Mesodermal cell (in vitro differentiated cells): ENCODE results near the gene ARL8B.

ENCODE experiments used
- H3K27ac ChIP-seq: 2 replicates; pipeline ENCODE4 v1.7.0; 2013; ENCODE audit warnings: mild to moderate bottlenecking, low read depth, low read length, moderate library complexity; ENCODE audit not compliant: severe bottlenecking
- H3K36me3 ChIP-seq: 2 replicates; pipeline ENCODE4 v1.7.1; 2013; ENCODE audit warnings: mild to moderate bottlenecking, low read length, moderate library complexity; ENCODE audit not compliant: control insufficient read depth, insufficient read depth
- H3K4me1 ChIP-seq: one replicate; pipeline ENCODE4 v1.7.1; 2013; ENCODE audit warnings: mild to moderate bottlenecking, low read length; ENCODE audit not compliant: insufficient read depth, control insufficient read depth, poor library complexity, severe bottlenecking
- H3K4me3 ChIP-seq: 2 replicates; pipeline ENCODE4 v1.7.0; 2013; ENCODE audit warnings: low read length, control low read depth, mild to moderate bottlenecking; ENCODE audit not compliant: insufficient read depth, poor library complexity, severe bottlenecking; ENCODE audit errors: extremely low read depth
- H3K9me3 ChIP-seq: 2 replicates; pipeline ENCODE4 v1.7.1; 2013; ENCODE audit warnings: mild to moderate bottlenecking, low read length, moderate library complexity; ENCODE audit not compliant: control insufficient read depth
- WGBS, 2 experiments: methylation state at CpG; one replicate each; pipeline ENCODE4 v1.1.5; 2013; ENCODE audit warnings: missing lambda C conversion rate in 2 of 2; ENCODE audit not compliant: insufficient coverage in 2 of 2; 5-methylcytosine and 5-hydroxymethylcytosine counted together

ARL8B gene

DNA sequence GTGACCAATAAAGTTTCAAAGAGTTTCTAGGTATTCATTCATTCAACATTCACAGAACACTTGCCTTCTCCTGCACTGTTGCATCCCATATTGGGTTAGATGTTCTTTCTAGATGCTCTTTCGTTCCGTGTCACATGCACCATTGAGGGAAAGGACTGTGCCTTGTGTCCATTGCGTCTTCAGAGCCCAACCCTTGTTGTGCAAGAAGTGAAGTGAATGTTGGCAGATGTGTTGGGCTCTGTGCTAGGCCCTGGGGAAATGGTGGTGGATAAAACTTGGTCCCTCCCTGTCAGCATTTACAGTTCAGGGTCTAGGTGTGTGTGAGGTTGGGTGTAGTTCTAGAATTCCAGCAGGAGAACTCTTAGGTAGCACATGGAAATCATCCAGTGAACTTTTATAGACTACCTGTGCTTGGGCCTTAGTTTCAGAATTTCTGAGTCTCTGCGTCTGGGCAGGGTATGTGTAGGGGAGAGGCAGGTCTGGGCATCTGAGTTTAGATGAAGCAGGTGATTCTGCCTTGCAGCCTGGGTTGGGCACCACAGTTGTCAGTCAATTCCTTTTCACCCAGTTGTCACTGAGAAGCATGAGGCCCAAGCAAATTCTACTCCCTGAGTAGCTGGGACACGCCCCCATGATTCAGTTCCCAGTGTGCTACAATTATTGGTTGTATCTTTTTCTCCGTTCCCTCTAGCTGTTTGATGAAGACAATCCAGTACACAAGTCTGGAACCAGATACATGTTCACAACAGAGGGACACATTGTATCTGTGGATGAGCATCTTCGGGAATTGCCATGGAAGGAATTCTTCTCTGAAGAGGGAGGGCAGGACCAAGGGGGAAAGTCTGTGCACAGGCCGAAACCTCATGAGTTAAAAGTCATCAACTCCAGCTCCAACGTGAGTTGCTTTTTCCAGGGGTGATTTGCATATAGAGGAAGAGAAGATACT is 90.8 kb downstream of the ARL8B start:
- no peaks in the 10 kb centered on the region for H3K9me3 ChIP-seq
- no peak overlapping the region for H3K27ac ChIP-seq
- H3K4me1 ChIP-seq = no peaks in the 10 kb centered on the region
- H3K4me3 ChIP-seq = no peak overlapping the region
- H3K36me3 ChIP-seq = peaks cover 93% of the 10 kb centered on the region
- WGBS, 2 experiments = 80 to 95% methylated on average over 3 to 6 of the region's 9 CpGs

DNA sequence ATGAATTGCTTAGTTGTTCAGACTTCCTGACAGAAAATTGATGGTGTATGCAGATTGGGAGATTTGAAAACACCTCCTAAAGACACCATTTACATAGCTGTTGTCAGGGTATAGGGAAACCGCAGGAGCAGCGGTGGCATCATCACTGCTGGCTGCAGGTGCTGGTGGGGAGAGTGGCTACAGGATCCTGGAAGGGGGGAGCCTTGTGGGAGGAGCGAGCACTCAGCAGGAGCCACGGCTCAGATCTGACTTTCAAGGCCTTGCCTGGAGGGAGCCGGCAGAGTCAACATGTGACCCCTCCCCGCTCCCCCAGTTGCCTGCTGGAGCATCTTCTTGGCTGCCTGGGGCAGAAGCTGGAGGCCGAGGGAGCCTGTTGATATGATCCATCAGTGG is 91.5 kb downstream of the ARL8B start:
- H3K36me3 ChIP-seq = peaks cover 92% of the 10 kb centered on the region
- WGBS, 2 experiments = 51 to 52% methylated on average over 4 to 6 of the region's 7 CpGs
- H3K9me3 ChIP-seq = no peaks in the 10 kb centered on the region
- H3K4me3 ChIP-seq = no peak overlapping the region
- H3K4me1 ChIP-seq = no peaks in the 10 kb centered on the region
- no peak overlapping the region for H3K27ac ChIP-seq

DNA sequence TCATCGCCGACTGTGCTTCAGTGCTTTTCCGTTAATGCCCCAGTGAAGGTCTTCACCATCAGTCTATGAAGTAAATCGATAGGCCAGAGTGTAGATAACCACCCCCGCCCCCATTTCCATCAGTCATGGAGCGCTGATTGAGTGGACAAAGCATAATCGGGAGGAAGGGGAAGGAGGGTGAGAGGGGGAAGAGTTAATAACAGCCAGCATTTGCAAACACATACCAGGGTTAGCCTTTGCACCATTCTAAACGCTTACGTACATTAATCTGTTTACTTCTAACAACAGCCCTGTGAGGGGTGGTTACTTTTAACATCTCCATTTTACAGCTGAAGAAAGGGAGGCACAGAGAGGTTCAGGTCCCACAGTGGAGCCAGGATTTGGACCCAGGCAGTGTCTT is 92.3 kb downstream of the ARL8B start:
- H3K4me1 ChIP-seq = no peaks in the 10 kb centered on the region
- 91 to 97% methylated on average over 4 of the region's 9 CpGs for WGBS, 2 experiments
- H3K36me3 ChIP-seq = peaks cover 88% of the 10 kb centered on the region
- no peak overlapping the region for H3K4me3 ChIP-seq
- no peak overlapping the region for H3K27ac ChIP-seq
- H3K9me3 ChIP-seq = no peaks in the 10 kb centered on the region

DNA sequence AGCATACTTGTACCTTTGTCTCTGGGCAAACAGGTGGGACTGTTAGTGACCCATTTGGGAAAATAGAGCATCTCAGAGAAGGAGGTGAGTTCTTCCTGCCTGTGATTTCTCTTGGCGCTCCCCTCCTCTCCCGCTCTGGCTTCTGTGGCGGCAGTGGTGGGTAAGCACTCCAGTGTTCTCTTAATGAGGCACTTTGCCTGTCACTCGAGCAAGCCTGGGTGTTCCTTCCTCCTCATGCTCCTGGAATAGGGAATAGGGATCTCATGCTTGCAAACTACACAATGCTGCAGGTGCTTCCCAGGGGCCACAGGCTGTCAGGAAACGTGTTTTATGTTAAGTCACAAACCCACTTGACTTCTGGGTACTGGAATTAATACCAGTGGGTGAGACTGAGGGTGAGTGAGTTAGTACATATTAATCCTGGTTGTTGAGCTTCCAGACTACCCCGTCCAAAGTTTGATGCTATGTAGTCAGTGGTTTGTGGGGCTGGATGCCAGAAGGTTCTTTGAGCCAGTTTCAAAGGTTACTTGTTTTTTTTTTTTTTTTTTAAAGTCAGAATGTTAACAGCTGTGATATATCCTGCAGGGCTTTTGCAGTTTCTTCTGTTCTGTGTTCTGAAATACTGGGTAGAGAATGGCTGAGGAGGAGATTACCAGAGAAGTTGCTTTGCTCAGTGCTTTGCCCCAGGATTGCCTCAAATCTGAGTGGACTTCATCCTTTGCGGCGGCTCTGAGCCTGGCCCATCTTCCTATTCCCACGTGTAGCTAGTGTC is 95.9 kb downstream of the ARL8B start:
- WGBS, 2 experiments = 89 to 91% methylated on average over 4 to 6 of the region's 9 CpGs
- H3K9me3 ChIP-seq = no peaks in the 10 kb centered on the region
- peaks cover 59% of the 10 kb centered on the region for H3K36me3 ChIP-seq
- no peak overlapping the region for H3K27ac ChIP-seq
- H3K4me1 ChIP-seq = no peaks in the 10 kb centered on the region
- H3K4me3 ChIP-seq = no peak overlapping the region

DNA sequence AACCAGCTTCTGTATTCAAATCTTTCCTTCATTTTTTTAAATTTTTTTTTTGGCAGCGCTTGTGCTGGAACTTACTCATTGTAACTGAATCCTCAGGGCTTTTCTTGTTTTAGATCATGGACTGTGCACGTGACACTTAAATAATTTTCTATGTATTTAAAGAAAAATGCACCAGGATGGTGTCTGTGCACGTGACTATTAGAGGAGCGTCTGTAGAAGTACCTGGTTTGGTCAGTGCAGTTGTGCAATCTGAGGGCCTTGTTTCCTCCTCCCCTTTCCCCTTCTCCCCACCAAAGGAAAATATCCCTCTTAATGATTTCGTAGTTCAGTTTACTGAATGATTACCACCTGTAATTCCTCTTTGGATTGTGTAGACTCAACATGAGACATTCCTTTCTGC is 96.7 kb downstream of the ARL8B start:
- no peak overlapping the region for H3K4me3 ChIP-seq
- no peaks in the 10 kb centered on the region for H3K4me1 ChIP-seq
- 100% methylated on average over 1 of the region's 5 CpGs; no CpG with 5 or more reads in 1 of the 2 experiments for WGBS, 2 experiments
- H3K36me3 ChIP-seq = peaks cover 51% of the 10 kb centered on the region
- no peaks in the 10 kb centered on the region for H3K9me3 ChIP-seq
- no peak overlapping the region for H3K27ac ChIP-seq

DNA sequence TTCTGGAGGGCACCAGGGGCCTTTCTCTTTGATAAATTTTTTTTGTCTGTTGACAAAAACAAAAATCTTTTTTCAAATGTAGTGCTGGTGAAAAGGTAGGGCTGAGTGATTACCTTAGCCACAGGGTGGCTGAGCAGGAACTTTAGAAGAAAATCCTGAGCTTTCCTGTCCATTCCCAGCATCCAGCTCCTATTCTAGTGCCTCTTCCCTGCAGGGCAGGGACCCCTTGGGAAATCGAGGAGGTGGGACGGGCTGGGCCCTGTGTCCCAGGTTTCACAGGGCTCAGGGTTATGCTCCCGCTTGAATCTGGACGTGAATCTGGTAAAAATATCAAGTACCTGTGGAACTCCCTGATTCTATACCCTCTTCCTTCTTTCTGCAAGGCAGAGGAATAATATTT is 97.1 kb downstream of the ARL8B start:
- no peak overlapping the region for H3K4me3 ChIP-seq
- H3K4me1 ChIP-seq = no peaks in the 10 kb centered on the region
- H3K36me3 ChIP-seq = peaks cover 47% of the 10 kb centered on the region
- no peaks in the 10 kb centered on the region for H3K9me3 ChIP-seq
- H3K27ac ChIP-seq = no peak overlapping the region
- 50 to 87% methylated on average over 2 to 3 of the region's 4 CpGs for WGBS, 2 experiments

DNA sequence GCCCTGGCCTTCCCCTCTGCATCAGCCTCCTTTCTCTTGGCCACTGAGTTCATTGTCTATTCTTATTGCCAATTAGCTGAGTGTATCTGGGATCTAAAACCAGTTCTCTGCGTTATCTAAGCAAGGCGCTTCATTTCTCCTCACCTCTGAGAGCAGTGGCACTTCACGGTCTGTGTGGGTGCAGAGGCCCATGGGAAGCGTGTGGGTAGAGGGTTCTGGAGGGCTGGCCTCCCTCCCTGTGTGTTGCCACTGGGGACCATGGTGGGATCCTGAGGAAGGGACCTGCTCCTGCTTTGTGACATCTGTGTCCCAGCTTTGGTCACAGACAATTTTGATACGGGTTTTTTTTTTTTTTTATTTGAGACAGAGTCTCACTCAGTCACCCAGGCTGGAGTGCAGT is 98.1 kb downstream of the ARL8B start:
- Histone ChIP-seq H3K4me3 (no peak overlapping the region), H3K4me1 (no peaks in the 10 kb centered on the region), H3K36me3 (peaks cover 39% of the 10 kb centered on the region), H3K9me3 (no peaks in the 10 kb centered on the region), H3K27ac (no peak overlapping the region)
- 65 to 100% methylated on average over 3 of the region's 5 CpGs for WGBS, 2 experiments

DNA sequence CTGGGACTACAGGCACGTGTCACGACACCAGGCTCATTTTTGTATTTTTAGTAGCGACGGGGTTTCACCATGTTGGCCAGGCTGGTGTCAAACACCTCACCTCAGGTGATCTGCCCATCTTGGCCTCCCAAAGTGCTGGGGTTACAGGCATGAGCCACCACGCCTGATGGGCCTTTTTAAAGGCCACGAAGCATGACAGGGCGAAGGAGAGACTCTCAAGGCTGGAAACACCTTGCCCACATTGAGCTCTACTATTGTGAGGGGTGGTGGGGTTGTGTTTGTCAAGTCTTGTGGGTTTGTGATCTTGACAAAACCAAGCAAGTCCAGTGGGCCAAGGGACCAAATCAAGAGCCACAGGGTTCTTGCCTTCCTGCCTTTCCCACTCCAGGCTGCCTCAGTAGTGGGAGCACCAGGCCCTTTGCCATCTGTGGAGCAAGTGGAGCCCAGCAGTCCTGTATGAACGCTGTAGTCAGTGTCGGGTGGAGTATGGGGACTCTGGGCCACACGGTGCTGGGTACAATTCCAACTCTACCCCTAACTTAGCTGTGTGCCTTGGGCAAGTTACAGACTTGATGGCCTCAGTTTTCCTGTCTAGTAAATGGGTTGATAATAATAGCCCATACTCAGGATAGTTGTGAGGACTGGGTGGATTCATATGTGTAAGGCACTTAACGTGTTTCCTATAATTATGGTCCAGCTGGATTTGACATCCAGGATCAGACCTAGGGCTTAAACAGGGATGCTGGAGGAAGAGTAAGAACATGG is 98.8 kb downstream of the ARL8B start:
- H3K36me3 ChIP-seq = peaks cover 32% of the 10 kb centered on the region
- H3K4me3 ChIP-seq = no peak overlapping the region
- H3K4me1 ChIP-seq = no peaks in the 10 kb centered on the region
- WGBS, 2 experiments = 85 to 94% methylated on average over 7 to 10 of the region's 11 CpGs
- H3K9me3 ChIP-seq = no peaks in the 10 kb centered on the region
- H3K27ac ChIP-seq = no peak overlapping the region

DNA sequence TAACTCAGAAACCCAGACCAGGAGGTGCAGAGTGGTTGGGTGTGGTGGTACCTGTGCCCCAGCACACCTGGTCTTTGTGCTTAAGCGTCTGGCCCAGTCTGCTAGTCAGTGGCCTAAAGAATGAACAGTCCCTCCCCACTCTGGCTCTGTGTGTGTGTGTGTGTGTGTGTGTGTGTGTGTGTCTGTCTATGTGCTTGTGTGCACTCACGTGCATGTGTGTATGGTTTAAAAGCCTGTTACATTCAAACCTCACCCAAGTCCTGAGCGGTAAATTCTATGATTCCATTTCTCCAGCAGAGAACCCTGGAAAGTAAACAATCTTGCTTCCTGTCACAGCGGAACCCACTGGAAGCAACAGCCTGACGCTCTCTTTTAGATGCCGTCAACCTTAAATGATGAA is 99.6 kb downstream of the ARL8B start:
- H3K4me3 ChIP-seq = no peak overlapping the region
- no peaks in the 10 kb centered on the region for H3K9me3 ChIP-seq
- H3K4me1 ChIP-seq = no peaks in the 10 kb centered on the region
- H3K36me3 ChIP-seq = peaks cover 23% of the 10 kb centered on the region
- no peak overlapping the region for H3K27ac ChIP-seq
- 75% methylated on average over 4 of the region's 6 CpGs; no CpG with 5 or more reads in 1 of the 2 experiments for WGBS, 2 experiments

DNA sequence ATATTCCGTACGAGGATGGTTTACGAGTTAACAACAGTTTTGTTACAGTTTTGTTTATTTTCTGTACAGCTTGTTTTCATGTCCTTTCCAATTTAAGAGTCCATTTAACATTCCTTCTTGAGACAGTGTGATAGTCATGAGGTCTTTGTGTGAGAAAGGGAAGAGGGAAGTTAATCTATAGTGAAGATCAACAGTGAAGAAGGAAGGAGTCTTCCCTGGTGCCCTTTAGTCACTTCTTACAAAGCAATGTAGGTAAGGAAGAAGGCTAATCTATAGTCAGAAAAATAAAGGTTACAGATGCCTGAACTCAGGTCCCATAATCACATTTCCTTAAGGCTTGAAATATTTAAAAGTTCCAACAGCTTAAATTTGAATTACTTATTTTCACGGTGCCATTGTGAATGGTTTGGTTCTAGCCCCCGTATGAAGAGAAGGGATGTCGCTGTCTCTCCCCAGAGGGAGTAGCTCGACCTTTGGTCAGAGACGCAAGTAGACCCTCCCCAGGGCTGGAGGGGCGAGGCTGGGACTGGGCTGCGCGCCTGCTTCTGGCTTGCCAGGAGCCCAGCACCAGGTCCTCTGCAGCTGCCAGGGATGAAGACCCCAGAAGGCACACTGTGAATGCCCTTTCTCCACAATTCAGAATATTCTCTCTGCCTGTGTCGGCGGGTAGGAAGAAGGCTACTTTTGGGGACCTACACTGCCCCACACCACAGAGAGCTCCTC is 100.4 kb downstream of the ARL8B start:
- WGBS, 2 experiments = 86 to 95% methylated on average over 10 to 11 of the region's 13 CpGs
- peaks cover 17% of the 10 kb centered on the region for H3K36me3 ChIP-seq
- H3K9me3 ChIP-seq = no peaks in the 10 kb centered on the region
- no peaks in the 10 kb centered on the region for H3K4me1 ChIP-seq
- no peak overlapping the region for H3K4me3 ChIP-seq
- peak overlapping the region; percentile 29 for H3K27ac ChIP-seq
